Uterus (tissue), 2 donors: ENCODE measurements around the gene RMRP.

Experiments used
- POLR2A ChIP-seq, 2 donors: fragments of 450-650 bp; IDR thresholded peaks; one replicate each; pipeline ENCODE4 v1.6.1; 2016; ENCODE audit warnings: antibody characterized with exemption in 2 of 2, mild to moderate bottlenecking in 1 of 2, moderate library complexity in 1 of 2
- TF ChIP-seq, protein P1 (sequence below), 4 experiments: fragments of 200-600 bp in 2 of 4; fragments of 450-650 bp in 2 of 4; sonication (generic) in 2 of 4; IDR thresholded peaks; one replicate each; pipeline ENCODE4 v1.5.1; 2016 to 2019; ENCODE audit warnings: antibody characterized with exemption in 4 of 4, mild to moderate bottlenecking in 2 of 4, moderate library complexity in 1 of 4

DNA sequence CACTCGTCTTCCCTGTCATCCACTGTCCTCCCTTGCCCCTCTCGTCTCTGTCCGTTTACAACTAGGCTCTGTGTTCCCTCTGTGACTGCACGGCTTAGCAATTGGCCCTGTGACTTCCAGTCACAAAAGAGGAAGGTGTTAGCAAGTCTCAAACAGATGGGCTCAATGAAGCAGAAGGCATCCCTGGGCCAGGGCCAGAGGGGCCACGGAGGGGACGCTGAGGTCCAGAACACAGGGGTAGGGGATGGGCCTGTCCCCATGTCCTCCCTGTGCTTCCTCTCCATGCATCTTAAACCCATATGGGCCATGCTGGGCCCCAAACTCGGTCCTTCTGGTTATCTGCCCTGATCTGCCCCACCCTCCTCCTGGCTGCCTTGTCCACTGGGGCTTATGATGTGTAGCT, 39.5 kb downstream of the RMRP start, which contains the start of gene CD72:
- no peak for TF ChIP-seq POLR2A (IDR thresholded peaks at IDR 0.05)
- TF ChIP-seq, protein P1, sequence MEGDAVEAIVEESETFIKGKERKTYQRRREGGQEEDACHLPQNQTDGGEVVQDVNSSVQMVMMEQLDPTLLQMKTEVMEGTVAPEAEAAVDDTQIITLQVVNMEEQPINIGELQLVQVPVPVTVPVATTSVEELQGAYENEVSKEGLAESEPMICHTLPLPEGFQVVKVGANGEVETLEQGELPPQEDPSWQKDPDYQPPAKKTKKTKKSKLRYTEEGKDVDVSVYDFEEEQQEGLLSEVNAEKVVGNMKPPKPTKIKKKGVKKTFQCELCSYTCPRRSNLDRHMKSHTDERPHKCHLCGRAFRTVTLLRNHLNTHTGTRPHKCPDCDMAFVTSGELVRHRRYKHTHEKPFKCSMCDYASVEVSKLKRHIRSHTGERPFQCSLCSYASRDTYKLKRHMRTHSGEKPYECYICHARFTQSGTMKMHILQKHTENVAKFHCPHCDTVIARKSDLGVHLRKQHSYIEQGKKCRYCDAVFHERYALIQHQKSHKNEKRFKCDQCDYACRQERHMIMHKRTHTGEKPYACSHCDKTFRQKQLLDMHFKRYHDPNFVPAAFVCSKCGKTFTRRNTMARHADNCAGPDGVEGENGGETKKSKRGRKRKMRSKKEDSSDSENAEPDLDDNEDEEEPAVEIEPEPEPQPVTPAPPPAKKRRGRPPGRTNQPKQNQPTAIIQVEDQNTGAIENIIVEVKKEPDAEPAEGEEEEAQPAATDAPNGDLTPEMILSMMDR (IDR thresholded peaks at IDR 0.05), result no peak
